Activated CD8-positive, alpha-beta memory T cell treated with anti-CD3 and anti-CD28 coated beads, Interleukin-2, amount 10 ng/mL, durations not matched to agents 7 days and 5 days (primary cell): ENCODE data around the gene WFDC8. TPM values are rescaled to one million over a fixed set of nuclear protein-coding genes. Genes with fewer than 3 reads are reported as not detected.

Experiments used
- ATAC-seq: fragments of 150-1000 bp; cut with Tn5 transposase; one replicate; pipeline ENCODE4 v1.10.0; 2021; ENCODE audit warnings: moderate library complexity
- CTCF ChIA-PET: fragments of 350-600 bp; sonication (Branson Sonifier 250); formaldehyde crosslinking; loops from one replicate; lab custom pipeline; 2021; ENCODE audit warnings: antibody characterized with exemption; lab: Charles Lee
- DNase-seq: peaks from one replicate; pipeline ENCODE4 v3.0.0-alpha.2; 2020
- H3K27ac Mint-ChIP-seq: one replicate; pipeline ENCODE4 v1.8.0; 2021; ENCODE audit warnings: mild to moderate bottlenecking, mixed read lengths
- H3K27me3 Mint-ChIP-seq: one replicate; pipeline ENCODE4 v1.8.0; 2021; ENCODE audit warnings: mixed read lengths
- H3K36me3 Mint-ChIP-seq: one replicate; pipeline ENCODE4 v1.8.0; 2021; ENCODE audit warnings: mild to moderate bottlenecking, mixed read lengths
- H3K4me1 Mint-ChIP-seq: one replicate; pipeline ENCODE4 v1.8.0; 2021; ENCODE audit warnings: mixed read lengths
- H3K4me3 Mint-ChIP-seq: one replicate; pipeline ENCODE4 v1.8.0; 2021; ENCODE audit warnings: mild to moderate bottlenecking, moderate library complexity, mixed read lengths
- H3K9me3 Mint-ChIP-seq: one replicate; pipeline ENCODE4 v1.8.0; 2022; ENCODE audit warnings: low read depth, mixed read lengths
- total RNA-seq, 2 experiments: library from RNA; stranded (reverse); gene quantifications; one replicate each; pipeline ENCODE4 v1.2.3, GENCODE V29; 2021

WFDC8 gene
- total RNA-seq, 2 experiments from 2014 or later: not detected

DNA sequence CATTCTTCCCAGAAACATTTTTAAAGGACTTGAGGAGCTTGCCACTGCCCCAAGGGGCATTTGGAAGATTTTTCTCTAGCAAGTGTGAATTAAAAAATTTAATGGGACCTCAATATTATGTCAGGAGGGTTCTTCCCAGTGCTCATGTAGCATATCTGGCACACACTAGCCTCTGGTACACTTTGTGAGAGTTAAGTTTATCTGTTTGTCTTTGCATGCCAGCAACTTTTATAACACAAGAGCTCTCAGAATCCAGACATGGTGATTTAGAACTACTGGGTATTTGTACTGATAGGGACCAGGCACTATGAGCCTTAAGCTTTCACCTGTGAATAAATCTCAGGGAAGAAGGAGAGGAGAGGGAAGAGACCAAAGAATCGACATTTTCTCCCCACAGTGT lies 76.5 kb downstream of the WFDC8 start:
- peaks cover 7% of the 10 kb centered on the region for H3K4me1 Mint-ChIP-seq
- H3K27ac Mint-ChIP-seq: no peak overlapping the region
- no peaks in the 10 kb centered on the region for H3K36me3 Mint-ChIP-seq
- H3K4me3 Mint-ChIP-seq: no peak overlapping the region
- peaks cover 46% of the 10 kb centered on the region for H3K27me3 Mint-ChIP-seq
- H3K9me3 Mint-ChIP-seq: no peaks in the 10 kb centered on the region
- CTCF ChIA-PET: interaction anchor here (0.8 to 1.1 kb wide), 2 partner anchors 191 to 212 kb away, joined by 3 read pairs; no protein-coding TSS in a partner anchor
- ATAC-seq (no peak), DNase-seq (no peak)

Other genes with a start within 250 kb of the WFDC8 start
- gene SDC4, start 230.9 kb downstream of the WFDC8 start, total RNA-seq: 10 to 100 TPM; 15.0 to 50.7 TPM
- gene SYS1, start 216.1 kb downstream of the WFDC8 start, total RNA-seq: 10 to 100 TPM; 19.6 to 24.9 TPM
- under 1 TPM in 1 of 2 experiments, not detected in 1; 0.15 TPM for gene TP53TG5, start 201.0 kb downstream of the WFDC8 start, total RNA-seq
- gene DBNDD2, start 171.0 kb downstream of the WFDC8 start, total RNA-seq: 1 to 10 TPM; 6.6 to 9.7 TPM
- 10 to 100 TPM; 68.0 to 79.2 TPM for gene PIGT, start 163.1 kb downstream of the WFDC8 start, total RNA-seq
- gene WFDC2, start 109.5 kb downstream of the WFDC8 start, total RNA-seq: not detected
- not detected for gene SPINT3, start 63.7 kb downstream of the WFDC8 start, total RNA-seq
- gene WFDC6, start 39.8 kb downstream of the WFDC8 start, total RNA-seq: not detected
- not detected for gene EPPIN, start 31.9 kb downstream of the WFDC8 start, total RNA-seq
- not detected for gene WFDC10A, start 50.5 kb upstream of the WFDC8 start, total RNA-seq
- gene WFDC9, start 52.0 kb upstream of the WFDC8 start, total RNA-seq: not detected
- gene WFDC11, start 91.0 kb upstream of the WFDC8 start, total RNA-seq: not detected
- not detected for gene WFDC13, start 122.8 kb upstream of the WFDC8 start, total RNA-seq
- not detected for gene WFDC10B, start 125.7 kb upstream of the WFDC8 start, total RNA-seq
- not detected for gene SPINT4, start 143.1 kb upstream of the WFDC8 start, total RNA-seq
- gene WFDC3, start 212.6 kb upstream of the WFDC8 start, total RNA-seq: not detected
- gene DNTTIP1, start 212.7 kb upstream of the WFDC8 start, total RNA-seq: 10 to 100 TPM; 30.5 to 32.7 TPM
- gene UBE2C, start 233.4 kb upstream of the WFDC8 start, total RNA-seq: 100 to 1,000 TPM; 206 to 219 TPM
- not detected for gene TNNC2, start 248.0 kb upstream of the WFDC8 start, total RNA-seq